ENCODE results near the gene ASIC4.

The ASIC4 gene

DNA sequence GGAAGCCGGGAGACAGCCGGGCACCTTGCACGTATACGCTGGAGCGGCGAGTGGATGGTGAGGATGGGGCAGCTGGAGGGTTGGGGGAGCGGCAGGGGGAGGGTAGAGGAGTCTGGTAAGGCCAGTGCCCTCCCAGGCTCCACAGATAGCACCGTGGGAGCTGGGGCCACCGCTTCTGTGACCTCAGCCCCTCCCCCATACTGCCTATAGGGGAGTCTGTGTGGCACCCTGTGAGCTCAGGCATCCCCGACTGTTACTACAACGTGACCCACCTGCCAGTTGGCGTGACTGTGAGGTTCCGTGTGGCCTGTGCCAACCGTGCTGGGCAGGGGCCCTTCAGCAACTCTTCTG, 25.5 kb upstream of the ASIC4 start:
- peaks cover 19% of the 10 kb centered on the region for H3K4me1 ChIP-seq (ENCODE audit: insufficient read depth, insufficient read length)
- H3K4me3 ChIP-seq (ENCODE audit: insufficient read length, low read depth) = no peak overlapping the region
- no peak overlapping the region for H3K9ac ChIP-seq (ENCODE audit: insufficient read length, low read depth)
- no peak for DNase-seq (ENCODE audit: low read depth, low spot score)
- no peak for TF ChIP-seq SUZ12 (IDR thresholded peaks at IDR 0.05; ENCODE audit: extremely low read depth, insufficient read depth, insufficient read length)
- no peak for TF ChIP-seq ZNF274 (IDR thresholded peaks at IDR 0.05; ENCODE audit: low read depth, low read length)
- no peak for TF ChIP-seq YY1 (IDR thresholded peaks at IDR 0.05; ENCODE audit: insufficient read depth, insufficient read length)
- H3K9me3 ChIP-seq (ENCODE audit: insufficient read depth, low read length) = no peaks in the 10 kb centered on the region
- H3K36me3 ChIP-seq (ENCODE audit: insufficient read depth, insufficient read length, low read length) = peaks cover 20% of the 10 kb centered on the region
- peaks cover 57% of the 10 kb centered on the region for H3K27me3 ChIP-seq (ENCODE audit: insufficient read depth, insufficient read length)

DNA sequence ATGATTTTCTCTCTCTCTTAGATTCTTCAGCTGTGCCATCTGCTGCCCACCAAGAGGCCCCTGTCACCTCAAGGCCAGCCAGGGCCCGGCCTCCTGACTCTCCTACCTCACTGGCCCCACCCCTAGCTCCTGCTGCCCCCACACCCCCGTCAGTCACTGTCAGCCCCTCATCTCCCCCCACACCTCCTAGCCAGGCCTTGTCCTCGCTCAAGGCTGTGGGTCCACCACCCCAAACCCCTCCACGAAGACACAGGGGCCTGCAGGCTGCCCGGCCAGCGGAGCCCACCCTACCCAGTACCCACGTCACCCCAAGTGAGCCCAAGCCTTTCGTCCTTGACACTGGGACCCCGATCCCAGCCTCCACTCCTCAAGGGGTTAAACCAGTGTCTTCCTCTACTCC, 25.0 kb upstream of the ASIC4 start:
- peaks cover 20% of the 10 kb centered on the region for H3K36me3 ChIP-seq (ENCODE audit: insufficient read depth, insufficient read length, low read length)
- H3K9me3 ChIP-seq (ENCODE audit: insufficient read depth, low read length) = no peaks in the 10 kb centered on the region
- H3K27me3 ChIP-seq (ENCODE audit: insufficient read depth, insufficient read length) = peaks cover 56% of the 10 kb centered on the region
- H3K4me3 ChIP-seq (ENCODE audit: insufficient read length, low read depth) = no peak overlapping the region
- H3K4me1 ChIP-seq (ENCODE audit: insufficient read depth, insufficient read length) = peaks cover 19% of the 10 kb centered on the region
- TF ChIP-seq ZNF274 (IDR thresholded peaks at IDR 0.05; ENCODE audit: low read depth, low read length) = no peak
- no peak for TF ChIP-seq SUZ12 (IDR thresholded peaks at IDR 0.05; ENCODE audit: extremely low read depth, insufficient read depth, insufficient read length)
- TF ChIP-seq YY1 (IDR thresholded peaks at IDR 0.05; ENCODE audit: insufficient read depth, insufficient read length) = no peak
- no peak for DNase-seq (ENCODE audit: low read depth, low spot score)
- no peak overlapping the region for H3K9ac ChIP-seq (ENCODE audit: insufficient read length, low read depth)

DNA sequence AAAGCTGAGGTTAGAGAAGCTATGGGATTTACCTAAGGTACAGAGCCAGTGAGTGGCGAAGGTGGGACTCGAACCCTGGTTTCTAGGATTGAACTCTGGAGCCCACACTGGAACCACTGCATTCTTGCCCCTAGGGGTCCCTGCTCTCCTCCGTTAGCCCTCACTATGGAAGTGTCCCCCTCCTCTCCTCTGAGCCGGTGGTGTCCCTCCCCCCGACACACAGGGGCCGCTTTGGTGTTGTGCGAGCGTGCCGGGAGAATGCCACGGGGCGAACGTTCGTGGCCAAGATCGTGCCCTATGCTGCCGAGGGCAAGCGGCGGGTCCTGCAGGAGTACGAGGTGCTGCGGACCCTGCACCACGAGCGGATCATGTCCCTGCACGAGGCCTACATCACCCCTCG, 24.1 kb upstream of the ASIC4 start:
- Histone ChIP-seq H3K4me3 (ENCODE audit: insufficient read length, low read depth) (no peak overlapping the region), H3K9ac (ENCODE audit: insufficient read length, low read depth) (peak overlapping the region; percentile 24), H3K36me3 (ENCODE audit: insufficient read depth, insufficient read length, low read length) (peaks cover 20% of the 10 kb centered on the region), H3K27me3 (ENCODE audit: insufficient read depth, insufficient read length) (peaks cover 56% of the 10 kb centered on the region), H3K9me3 (ENCODE audit: insufficient read depth, low read length) (no peaks in the 10 kb centered on the region), H3K4me1 (ENCODE audit: insufficient read depth, insufficient read length) (peaks cover 13% of the 10 kb centered on the region)
- no peak for DNase-seq (ENCODE audit: low read depth, low spot score)
- TF ChIP-seq YY1 (IDR thresholded peaks at IDR 0.05; ENCODE audit: insufficient read depth, insufficient read length) = no peak
- TF ChIP-seq SUZ12 (IDR thresholded peaks at IDR 0.05; ENCODE audit: extremely low read depth, insufficient read depth, insufficient read length) = no peak
- TF ChIP-seq ZNF274 (IDR thresholded peaks at IDR 0.05; ENCODE audit: low read depth, low read length) = no peak

DNA sequence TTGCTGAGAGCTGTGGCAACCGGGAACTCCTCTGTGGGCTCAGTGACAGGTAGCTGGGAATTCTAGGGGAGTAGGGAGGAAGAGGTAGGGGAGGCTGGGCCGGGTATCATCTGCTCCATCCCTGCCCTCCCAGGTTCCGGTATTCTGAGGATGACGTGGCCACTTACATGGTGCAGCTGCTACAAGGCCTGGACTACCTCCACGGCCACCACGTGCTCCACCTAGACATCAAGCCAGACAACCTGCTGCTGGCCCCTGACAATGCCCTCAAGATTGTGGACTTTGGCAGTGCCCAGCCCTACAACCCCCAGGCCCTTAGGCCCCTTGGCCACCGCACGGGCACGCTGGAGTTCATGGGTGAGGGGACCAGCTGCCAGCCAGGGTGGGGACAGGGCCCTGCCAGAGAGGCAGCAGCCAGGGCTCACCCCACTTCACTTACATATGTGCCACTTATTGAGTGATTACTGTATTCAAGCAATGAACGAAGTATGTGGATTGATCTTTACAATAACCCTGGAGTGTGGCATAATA, 23.6 kb upstream of the ASIC4 start:
- TF ChIP-seq YY1 (IDR thresholded peaks at IDR 0.05; ENCODE audit: insufficient read depth, insufficient read length) (no peak), SUZ12 (IDR thresholded peaks at IDR 0.05; ENCODE audit: extremely low read depth, insufficient read depth, insufficient read length) (no peak), ZNF274 (IDR thresholded peaks at IDR 0.05; ENCODE audit: low read depth, low read length) (no peak)
- H3K9ac ChIP-seq (ENCODE audit: insufficient read length, low read depth) = peak overlapping the region; percentile 24
- H3K36me3 ChIP-seq (ENCODE audit: insufficient read depth, insufficient read length, low read length) = peaks cover 20% of the 10 kb centered on the region
- no peak overlapping the region for H3K4me3 ChIP-seq (ENCODE audit: insufficient read length, low read depth)
- peaks cover 56% of the 10 kb centered on the region for H3K27me3 ChIP-seq (ENCODE audit: insufficient read depth, insufficient read length)
- H3K9me3 ChIP-seq (ENCODE audit: insufficient read depth, low read length) = no peaks in the 10 kb centered on the region
- DNase-seq (ENCODE audit: low read depth, low spot score) = no peak
- H3K4me1 ChIP-seq (ENCODE audit: insufficient read depth, insufficient read length) = peaks cover 13% of the 10 kb centered on the region

DNA sequence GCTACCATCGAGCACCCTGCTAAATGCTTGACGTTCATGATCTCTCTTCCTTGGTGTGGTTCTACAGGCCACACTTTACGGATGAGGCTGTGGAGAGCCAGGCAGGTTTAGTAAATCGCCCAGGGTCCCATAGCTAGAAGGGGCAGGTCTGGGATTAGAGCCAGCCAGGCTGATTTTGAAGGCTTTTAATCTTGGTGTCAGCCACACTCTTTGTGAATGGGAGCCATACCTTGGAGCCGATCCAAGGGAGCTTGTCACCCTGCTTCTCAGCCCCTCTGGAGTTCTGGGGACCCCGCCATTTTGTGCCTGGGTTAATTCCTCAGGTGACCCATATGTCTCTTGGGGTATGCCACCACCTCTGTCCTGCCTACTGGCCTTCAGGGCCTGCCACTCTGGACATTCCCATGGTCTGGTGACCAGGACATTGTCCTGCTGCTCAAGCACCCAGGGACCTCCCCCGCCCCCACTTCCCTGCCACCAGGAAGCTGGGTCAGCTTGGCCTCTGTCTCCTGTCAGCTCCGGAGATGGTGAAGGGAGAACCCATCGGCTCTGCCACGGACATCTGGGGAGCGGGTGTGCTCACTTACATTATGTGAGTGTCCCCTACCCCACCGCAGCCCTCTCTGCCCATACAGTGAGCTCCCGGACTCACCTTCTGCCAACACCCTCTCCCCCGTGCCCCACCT, 22.9 kb upstream of the ASIC4 start:
- no peak for DNase-seq (ENCODE audit: low read depth, low spot score)
- H3K36me3 ChIP-seq (ENCODE audit: insufficient read depth, insufficient read length, low read length) = peaks cover 20% of the 10 kb centered on the region
- H3K4me3 ChIP-seq (ENCODE audit: insufficient read length, low read depth) = no peak overlapping the region
- H3K9me3 ChIP-seq (ENCODE audit: insufficient read depth, low read length) = no peaks in the 10 kb centered on the region
- TF ChIP-seq SUZ12 (IDR thresholded peaks at IDR 0.05; ENCODE audit: extremely low read depth, insufficient read depth, insufficient read length) (no peak), ZNF274 (IDR thresholded peaks at IDR 0.05; ENCODE audit: low read depth, low read length) (no peak), YY1 (IDR thresholded peaks at IDR 0.05; ENCODE audit: insufficient read depth, insufficient read length) (no peak)
- peaks cover 17% of the 10 kb centered on the region for H3K4me1 ChIP-seq (ENCODE audit: insufficient read depth, insufficient read length)
- H3K9ac ChIP-seq (ENCODE audit: insufficient read length, low read depth) = no peak overlapping the region
- peaks cover 57% of the 10 kb centered on the region for H3K27me3 ChIP-seq (ENCODE audit: insufficient read depth, insufficient read length)

DNA sequence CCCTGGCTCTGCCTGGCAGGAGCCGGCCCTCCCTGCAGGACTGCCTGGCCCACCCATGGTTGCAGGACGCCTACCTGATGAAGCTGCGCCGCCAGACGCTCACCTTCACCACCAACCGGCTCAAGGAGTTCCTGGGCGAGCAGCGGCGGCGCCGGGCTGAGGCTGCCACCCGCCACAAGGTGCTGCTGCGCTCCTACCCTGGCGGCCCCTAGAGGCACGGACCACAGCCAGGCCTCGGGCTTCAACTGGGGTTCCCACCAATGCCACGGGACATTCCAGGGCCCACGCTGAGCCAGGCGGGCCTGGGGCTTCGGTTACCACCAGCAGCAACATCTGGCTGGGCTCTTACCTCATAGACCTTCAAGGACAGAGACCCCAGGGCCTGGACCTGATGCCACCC, 21.7 kb upstream of the ASIC4 start:
- H3K9me3 ChIP-seq (ENCODE audit: insufficient read depth, low read length) = no peaks in the 10 kb centered on the region
- peaks cover 57% of the 10 kb centered on the region for H3K27me3 ChIP-seq (ENCODE audit: insufficient read depth, insufficient read length)
- H3K9ac ChIP-seq (ENCODE audit: insufficient read length, low read depth) = no peak overlapping the region
- H3K4me3 ChIP-seq (ENCODE audit: insufficient read length, low read depth) = no peak overlapping the region
- peaks cover 18% of the 10 kb centered on the region for H3K4me1 ChIP-seq (ENCODE audit: insufficient read depth, insufficient read length)
- DNase-seq (ENCODE audit: low read depth, low spot score) = no peak
- no peak for TF ChIP-seq YY1 (IDR thresholded peaks at IDR 0.05; ENCODE audit: insufficient read depth, insufficient read length)
- TF ChIP-seq SUZ12 (IDR thresholded peaks at IDR 0.05; ENCODE audit: extremely low read depth, insufficient read depth, insufficient read length) = no peak
- no peak for TF ChIP-seq ZNF274 (IDR thresholded peaks at IDR 0.05; ENCODE audit: low read depth, low read length)
- peaks cover 20% of the 10 kb centered on the region for H3K36me3 ChIP-seq (ENCODE audit: insufficient read depth, insufficient read length, low read length)

DNA sequence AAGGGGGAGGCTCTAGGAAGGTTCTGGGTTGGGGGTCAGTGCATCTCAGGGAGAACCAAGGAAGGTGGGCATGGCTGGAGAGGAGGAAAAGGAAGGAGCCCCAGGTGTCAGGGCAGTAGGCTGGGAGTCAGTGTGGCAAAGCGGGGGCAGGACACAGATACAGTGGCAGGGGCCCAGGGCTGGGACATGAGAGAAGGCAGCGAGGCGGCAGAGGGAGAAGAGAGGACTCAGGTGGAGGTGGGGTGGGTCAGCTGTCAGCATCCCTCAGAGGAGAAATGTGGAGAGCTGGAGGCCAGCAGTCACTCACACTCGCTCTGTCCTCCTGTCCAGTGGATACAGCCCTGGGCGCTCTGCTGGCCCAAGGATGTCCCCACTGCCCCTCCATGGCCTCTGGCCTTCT, 21.2 kb upstream of the ASIC4 start:
- peaks cover 58% of the 10 kb centered on the region for H3K27me3 ChIP-seq (ENCODE audit: insufficient read depth, insufficient read length)
- no peak overlapping the region for H3K9ac ChIP-seq (ENCODE audit: insufficient read length, low read depth)
- DNase-seq (ENCODE audit: low read depth, low spot score) = no peak
- TF ChIP-seq YY1 (IDR thresholded peaks at IDR 0.05; ENCODE audit: insufficient read depth, insufficient read length) (no peak), ZNF274 (IDR thresholded peaks at IDR 0.05; ENCODE audit: low read depth, low read length) (no peak), SUZ12 (IDR thresholded peaks at IDR 0.05; ENCODE audit: extremely low read depth, insufficient read depth, insufficient read length) (no peak)
- H3K4me1 ChIP-seq (ENCODE audit: insufficient read depth, insufficient read length) = peaks cover 20% of the 10 kb centered on the region
- peaks cover 20% of the 10 kb centered on the region for H3K36me3 ChIP-seq (ENCODE audit: insufficient read depth, insufficient read length, low read length)
- H3K9me3 ChIP-seq (ENCODE audit: insufficient read depth, low read length) = no peaks in the 10 kb centered on the region
- H3K4me3 ChIP-seq (ENCODE audit: insufficient read length, low read depth) = no peak overlapping the region

Data from NT2/D1 (cell line).